Embryonic facial prominence (tissue), 1 donor: ENCODE results near the gene MBD3L5.
"Not testable (repeated sequence)": the region's sequence is repeated elsewhere in the genome, so short reads cannot be mapped to it uniquely, and the experiment has no call there.

ENCODE experiments used
- DNase-seq: peaks from one replicate; pipeline ENCODE4 v3.0.0-alpha.2; 2016; ENCODE audit errors: extremely low spot score

Gene MBD3L5

DNA sequence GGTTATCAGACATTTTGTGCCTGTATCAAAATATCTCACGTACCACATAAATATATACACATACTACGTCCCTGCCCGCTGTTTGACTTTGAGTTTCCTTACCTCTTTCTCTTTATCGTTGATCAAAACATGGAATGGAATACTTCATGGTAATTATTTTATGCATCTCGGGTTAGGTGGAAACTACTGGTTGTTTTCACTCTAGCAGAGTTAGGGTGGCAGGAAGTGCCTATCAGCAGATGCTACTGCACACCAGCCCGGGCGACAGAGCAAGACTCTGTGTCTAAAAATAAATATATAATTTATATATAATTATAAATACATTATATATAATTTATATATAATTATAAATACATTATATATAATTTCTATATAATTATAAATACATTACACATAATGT lies 22.5 kb downstream of the MBD3L5 start:
- not testable (repeated sequence) for DNase-seq

DNA sequence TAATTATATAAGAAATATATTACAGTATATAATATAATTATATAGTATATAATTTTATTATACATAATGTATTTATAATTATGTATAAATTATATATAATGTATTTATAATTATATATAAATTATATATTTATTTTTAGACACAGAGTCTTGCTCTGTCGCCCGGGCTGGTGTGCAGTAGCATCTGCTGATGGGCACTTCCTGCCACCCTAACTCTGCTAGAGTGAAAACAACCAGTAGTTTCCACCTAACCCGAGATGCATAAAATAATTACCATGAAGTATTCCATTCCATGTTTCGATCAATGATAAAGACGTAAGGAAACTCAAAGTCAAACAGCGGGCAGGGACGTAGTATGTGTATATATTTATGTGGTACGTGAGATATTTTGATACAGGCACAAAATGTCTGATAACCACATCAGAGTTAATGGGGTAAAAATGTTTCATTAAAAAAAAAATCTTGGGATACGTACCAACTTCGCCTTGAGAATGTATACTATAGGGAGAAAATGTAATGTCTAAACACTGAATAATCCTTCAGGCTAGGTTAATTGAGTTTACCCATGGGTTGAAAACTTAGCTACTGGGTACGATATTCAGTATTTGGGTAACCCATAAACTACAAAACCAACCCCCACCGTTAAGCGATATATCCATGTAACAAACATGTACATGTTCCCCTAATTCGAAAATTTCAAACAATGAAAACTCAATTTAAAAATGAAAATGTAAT lies 24.4 kb downstream of the MBD3L5 start:
- not testable (repeated sequence) for DNase-seq

DNA sequence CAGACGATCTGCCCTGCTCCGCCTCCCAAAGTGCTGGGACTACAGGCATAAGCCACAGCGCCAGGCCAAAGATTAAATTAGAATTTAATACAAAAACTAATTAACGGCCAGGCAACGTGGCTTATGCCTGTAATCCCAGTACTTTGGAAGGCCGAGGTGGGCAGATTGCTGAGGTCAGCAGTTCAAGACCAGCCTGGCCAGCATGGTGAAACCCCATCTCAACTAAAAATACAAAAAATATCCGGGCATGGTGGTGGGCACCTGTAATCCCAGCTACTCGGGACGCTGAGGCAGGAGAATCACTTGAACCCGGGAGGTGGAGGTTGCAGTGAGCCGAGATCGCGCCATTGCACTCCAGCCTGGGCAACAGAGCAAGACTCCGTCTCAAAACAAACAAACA lies 25.3 kb downstream of the MBD3L5 start:
- not testable (repeated sequence) for DNase-seq

DNA sequence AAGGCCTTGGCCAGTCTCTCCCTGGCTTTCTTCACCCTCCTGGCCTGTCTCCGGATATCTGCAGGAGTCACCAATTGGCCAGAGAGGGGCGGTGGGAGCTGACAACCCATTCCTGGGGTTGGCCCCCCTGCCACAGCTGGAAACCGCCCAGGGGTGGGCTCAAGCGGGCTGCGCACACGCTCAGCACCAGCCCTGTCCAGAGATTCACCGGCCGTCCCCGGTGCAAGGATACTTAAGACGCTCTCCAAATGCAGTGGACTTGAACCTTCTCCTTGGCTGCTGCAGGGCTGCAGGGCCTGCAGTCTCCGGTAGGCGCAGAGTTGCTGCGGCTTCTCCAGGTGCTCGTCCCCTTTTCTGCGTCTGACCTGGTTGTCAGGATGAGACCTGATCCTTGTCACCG lies 26.0 kb downstream of the MBD3L5 start:
- DNase-seq, result not testable (repeated sequence)

DNA sequence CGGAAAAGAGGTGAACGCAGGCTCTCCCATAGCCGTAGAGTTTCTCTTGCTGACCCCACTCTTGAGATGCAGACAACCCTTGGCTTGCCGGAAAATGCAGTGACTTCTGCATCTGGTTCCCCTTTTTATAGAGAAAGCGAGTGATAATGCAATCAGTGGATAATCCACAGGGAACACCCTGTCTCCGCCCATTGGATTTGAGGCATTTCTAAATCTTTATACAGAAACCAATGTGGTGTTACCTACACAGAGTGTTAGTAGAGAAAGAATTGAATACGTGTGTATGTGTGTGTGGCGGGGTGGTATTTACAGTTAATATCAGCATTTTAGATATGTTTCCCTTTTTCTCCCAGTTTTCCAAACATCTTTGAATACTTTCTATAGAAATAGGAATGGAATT lies 28.2 kb downstream of the MBD3L5 start, which contains the start of gene MBD3L3:
Gene MBD3L3 (minus strand): TSS at position 101 of the 400 bp plus-strand sequence. CDS start 71 bp downstream, at position 30.
- DNase-seq, result not testable (repeated sequence)

DNA sequence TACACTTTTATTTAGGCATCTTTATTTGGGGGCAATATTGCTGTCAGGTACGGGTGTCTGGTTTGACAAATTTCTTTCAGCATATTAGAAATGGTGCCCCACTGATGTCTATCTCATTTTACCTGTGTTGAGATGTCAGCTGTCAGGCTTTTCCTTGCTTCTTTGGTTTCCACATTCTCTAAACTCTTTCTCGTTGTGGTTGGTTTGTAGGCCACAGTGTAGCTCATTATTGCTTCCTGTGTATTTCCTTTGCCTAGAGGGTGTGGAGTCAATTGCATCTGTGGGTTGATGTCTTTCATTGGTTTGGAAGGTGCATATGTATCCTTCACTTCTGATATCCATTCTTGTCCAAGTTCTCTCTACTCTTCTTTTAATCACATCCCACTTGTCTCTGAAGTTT lies 29.6 kb downstream of the MBD3L5 start:
- not testable (repeated sequence) for DNase-seq

DNA sequence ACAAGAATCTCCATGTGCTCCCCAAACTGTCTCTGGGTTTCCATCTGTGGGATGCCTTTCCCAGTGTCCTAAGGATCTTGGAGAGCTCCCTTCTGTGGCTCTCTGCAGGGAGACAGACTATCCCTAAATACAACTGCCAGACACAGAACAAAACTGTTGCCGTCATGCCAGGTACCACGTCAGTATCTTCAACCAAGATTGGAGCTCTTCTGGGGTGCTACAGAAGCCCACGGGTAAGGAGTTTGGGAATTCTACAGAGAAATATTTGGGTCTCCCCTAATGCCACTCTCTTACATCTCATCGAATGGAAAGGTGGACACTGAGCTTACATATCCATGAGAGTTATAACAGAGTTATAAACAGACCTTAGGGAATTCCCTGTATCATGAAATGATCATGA lies 33.0 kb downstream of the MBD3L5 start:
- no peak for DNase-seq

DNA sequence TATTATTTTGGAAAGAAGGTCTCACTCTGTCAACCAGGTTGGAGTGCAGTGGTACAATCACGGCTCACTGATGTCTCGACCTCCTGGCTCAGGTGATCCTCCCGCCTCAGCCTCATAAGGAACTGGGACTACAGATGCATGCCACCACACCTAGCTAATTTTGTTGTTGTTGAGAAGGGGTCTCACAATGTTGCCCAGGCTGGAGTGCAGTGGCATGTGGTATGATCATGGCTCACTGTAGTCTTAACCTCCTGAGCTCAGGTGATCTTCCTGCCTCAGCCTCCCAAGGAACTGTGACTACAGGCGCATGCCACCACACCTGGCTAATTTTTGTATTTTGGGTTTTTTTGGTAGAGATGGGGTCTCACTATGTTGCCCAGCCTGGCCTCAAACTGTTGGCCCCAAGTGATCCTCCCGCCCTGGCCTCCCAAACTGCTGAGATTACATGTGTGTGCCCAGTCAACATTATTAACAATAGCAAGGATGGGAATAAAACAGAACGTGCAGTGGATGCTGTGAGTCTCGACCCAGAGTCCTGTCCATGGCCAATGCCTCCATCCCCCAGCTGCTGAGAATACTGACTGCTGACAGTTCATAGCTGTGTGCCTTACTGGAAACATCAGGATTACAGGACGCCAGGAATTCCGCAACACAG lies 33.5 kb downstream of the MBD3L5 start:
- no peak for DNase-seq

DNA sequence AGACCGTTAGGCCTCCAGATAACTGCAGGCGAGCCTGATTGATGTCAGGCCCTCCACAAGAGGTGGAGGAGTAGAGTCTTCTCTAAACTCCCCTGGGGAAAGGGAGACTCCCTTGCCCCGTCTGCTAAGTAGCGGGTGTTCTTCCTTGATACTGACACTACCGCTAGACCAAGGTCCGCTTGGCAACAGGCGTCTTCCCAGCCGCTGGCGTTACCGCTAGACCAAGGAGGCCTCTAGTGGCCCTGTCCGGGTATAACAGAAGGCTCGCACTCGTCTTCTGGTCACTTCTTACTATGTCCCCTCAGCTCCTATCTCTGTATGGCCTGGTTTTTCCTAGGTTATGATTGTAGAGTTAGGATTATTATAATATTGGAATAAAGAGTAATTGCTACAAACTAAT lies 36.7 kb downstream of the MBD3L5 start:
- not testable (repeated sequence) for DNase-seq

DNA sequence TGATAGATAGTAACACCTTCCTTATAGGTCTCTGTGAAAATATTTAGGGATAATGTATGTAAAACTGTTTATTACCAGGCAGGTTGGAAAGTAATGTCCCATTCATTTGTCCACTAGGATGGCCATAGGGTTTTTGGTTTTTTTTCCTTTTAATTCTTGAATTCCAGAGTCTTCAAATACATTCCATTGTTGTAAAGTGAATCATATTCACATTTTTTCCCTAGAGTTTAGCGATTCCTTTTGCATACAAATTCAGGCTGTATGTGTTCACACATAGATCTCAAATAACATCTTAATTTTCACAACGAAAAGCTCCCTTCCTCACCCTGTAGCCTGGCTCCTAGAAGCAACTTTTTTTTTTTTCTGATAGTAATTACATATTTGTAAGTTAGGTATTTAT lies 37.3 kb downstream of the MBD3L5 start:
- no peak for DNase-seq

DNA sequence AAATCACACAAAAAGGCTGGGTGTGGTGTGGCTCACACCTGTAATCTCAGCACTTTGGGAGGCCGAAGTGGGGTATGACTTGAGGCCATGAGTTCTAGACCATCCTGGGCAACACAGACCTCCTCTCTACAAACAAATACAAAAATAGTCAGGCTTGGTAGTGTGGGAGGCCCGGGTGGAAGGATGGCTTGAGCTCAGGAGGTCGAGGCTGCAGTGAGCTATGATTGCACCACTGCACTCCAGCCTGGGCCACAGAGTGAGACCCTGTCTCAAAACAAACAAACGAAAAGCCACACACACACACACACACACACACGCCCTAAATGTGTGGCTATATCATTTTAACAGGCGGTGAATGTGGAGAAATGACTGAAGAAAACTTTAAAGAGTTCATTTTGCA lies 38.2 kb downstream of the MBD3L5 start:
- DNase-seq, result no peak

DNA sequence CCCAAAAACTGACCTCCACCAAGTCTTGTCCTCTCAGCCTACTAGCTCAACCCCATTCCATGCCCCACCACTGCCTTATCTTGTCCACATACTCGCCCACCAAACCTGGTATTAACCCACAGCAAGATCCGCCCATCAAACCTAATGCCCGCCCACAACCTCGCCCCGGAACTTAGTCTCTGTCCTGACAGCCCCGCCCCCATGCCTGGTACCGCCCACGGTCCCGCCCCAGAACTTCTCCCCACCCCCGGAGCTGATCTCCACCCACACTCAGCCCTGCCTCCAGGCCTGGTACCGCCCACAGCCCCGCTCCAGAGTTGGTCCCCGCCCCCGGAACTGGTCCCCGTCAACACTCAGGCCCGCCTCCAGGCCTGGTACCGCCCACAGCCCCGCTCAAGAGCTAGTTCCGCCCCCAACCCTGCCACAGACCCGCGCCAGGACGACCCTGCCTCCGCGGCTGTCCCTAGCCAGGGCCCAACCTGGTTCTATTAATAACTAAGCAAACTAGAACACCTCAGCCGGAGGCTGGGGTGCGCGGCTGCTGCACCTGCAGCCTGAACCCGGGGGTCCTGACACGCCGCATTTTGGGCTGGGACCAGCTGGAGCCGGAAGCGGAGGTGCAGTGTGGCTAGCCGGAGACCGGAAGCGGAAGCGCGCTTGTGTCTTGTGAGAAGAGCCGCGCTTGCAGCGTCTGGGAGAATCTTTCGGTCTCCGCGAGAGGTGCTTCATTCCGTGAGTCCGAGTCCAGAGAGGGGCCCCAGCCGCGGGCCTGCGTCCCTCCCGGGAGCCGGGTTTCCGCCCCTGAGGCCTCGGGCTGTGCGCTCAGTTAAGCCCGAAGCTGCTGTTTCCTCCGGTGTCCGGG lies 38.9 kb downstream of the MBD3L5 start, which contains the start of gene ZNF557:
Gene ZNF557 (plus strand): TSS at position 662 of the 862 bp plus-strand sequence. CDS start 5,372 bp downstream, outside the sequence.
- peak; percentile 93 for DNase-seq

DNA sequence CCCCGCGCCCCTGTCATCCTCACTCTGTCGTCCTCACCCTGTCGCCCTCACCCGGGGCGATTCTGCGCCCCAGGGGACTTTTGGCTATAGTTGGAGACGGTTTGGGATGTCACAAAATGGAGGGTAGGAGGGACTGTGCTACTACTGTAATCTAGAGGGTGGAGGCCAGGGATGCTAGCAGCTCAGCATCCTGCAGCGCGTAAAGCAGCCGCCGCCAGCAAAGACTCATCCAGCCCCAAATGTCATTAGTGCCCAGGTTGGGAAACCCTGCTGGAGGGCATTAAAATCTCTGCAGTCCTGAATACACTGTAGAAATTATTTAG lies 39.5 kb downstream of the MBD3L5 start:
- no peak for DNase-seq

DNA sequence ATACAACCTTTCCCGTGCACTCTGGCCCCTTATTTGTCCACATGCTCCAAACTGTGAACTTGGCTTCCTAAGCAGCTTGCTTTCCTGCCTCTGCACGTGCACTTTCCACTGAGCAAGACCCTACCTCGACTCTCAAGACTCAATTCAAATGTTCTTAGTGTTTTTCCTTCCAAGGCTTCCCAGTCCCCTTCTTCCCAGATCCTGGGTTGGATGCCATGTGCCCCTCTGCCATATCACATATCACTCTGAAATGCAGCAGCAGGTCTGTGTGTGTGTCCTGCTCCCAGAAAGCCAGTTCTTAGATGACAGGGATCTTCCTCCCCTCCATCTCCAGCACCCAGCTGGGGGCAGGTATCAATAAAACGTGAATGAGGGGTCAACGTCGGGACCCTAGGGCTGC lies 42.2 kb downstream of the MBD3L5 start:
- DNase-seq, result no peak

DNA sequence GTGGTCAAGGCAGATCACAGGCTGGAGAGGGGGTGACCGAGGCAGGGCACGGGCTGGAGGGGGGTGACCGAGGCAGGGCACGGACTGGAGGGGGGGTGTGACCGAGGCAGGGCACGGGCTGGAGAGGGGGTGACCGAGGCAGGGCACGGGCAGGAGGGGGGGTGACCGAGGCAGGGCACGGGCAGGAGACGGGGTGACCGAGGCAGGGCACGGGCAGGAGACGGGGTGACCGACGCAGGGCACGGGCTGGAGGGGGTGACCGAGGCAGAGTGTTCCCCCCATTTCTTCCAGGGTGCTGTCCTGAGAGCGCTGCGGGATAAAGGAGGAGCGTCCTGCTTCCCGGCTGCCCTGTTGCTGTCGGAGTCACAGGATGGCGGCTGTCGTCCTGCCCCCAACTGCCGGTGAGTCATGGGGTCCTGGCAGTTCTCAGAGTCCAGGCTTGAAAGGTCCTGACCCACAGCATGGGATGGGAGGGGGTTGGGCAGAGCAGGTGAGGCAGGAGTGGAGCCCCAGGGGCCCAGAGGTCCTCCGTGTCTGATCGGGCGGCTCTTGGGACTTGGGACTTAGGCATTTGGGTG lies 44.4 kb downstream of the MBD3L5 start:
- no peak for DNase-seq

DNA sequence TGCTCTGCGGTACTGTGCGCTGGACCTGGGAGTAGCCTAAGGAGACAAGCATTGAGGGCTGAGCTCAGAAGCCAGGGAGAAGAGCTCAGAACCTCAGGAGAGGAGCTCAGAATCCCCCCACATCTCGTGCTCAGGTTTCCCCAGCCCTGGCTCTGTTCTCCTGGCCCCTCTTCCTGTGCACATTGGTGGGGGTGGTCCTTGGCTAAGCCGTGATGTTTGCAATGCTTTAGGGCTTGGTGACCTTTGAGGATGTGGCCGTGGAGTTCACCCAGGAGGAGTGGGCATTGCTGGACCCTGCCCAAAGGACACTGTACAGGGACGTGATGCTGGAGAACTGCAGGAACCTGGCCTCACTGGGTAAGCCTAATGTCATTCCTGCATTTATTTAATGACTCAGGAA lies 45.8 kb downstream of the MBD3L5 start:
- DNase-seq, result no peak

DNA sequence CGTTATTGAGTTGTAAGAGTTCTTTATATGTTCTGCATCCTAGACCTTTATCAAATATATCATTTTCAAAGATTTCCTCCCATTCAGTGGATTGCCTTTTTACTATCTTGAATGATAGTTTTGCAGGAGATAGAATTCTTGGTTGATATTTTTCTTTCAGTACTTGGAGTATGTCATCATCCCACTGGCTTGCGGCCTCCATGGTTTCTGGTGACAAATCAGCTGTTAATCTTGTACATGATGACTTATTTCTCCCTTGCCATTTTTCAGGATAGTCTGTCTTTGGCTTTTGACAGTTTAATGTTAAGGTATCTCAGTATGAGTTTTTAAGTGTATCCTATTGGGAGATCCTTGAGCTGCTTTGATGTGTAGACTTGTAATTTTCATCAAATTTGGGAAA lies 47.6 kb downstream of the MBD3L5 start:
- no peak for DNase-seq
